Stimulated activated CD8-positive, alpha-beta memory T cell treated with anti-CD3 and anti-CD28 coated beads, Interleukin-12 subunit alpha, Interleukin-12 subunit beta, amount 100 ng/mL, for 24 hours (primary cell): ENCODE data around the gene MAPK8.

ENCODE experiments used
- DNase-seq: peaks from one replicate; pipeline ENCODE4 v3.0.0-alpha.2; 2020; ENCODE audit errors: extremely low read depth

The MAPK8 gene

DNA sequence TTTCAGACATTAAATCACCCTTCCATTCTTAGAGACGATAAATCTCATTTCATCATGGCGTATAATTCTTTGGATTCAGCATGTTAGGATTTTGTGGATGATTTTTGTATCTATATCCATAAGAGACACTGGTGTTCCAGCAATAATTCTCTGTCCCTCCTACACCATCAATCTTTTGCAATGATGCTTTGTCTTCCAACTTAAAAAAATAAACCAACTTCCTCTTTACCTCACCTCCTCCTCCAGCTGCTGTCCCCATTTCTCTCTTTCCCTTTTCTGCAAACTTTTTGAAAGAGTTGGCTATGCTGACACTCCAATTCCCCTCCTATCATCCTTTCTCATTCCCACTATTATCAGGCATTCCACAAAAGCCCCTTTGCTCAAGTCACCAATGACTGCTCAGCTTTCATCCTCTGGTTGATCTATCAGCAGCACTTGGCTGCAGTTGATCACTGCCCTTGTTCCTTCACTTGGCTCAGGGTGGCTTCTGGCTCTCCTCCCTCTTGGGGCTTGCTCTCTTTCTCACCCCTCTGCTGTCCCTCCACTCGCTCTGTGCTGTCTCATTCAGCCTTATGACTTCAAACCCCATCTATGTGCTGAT lies 168.4 kb downstream of the MAPK8 start:
- no peak for DNase-seq

DNA sequence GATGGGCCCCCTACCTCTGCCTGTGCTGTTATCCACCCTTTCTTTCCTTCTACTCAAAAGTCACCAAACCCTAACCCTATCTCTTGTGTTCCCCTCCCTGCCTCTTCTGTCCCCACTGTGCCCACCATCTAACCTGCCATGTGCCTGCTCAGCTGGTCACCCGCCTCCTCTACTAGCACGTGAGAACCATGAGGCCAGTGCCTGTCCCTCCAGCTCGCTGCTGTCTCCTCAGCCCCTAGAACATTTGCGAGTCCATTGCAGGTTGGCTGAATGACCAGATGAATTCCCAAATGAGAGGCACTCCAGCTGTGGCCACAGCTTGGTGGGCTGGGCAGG lies 169.4 kb downstream of the MAPK8 start:
- DNase-seq, result no peak

- DNase-seq, result no peak
These were observed 170.0 kb downstream of the MAPK8 start for GRCh38 chr10:48476279-48476982.

- no peak for DNase-seq
These were observed 170.7 kb downstream of the MAPK8 start for GRCh38 chr10:48477141-48477540.

DNA sequence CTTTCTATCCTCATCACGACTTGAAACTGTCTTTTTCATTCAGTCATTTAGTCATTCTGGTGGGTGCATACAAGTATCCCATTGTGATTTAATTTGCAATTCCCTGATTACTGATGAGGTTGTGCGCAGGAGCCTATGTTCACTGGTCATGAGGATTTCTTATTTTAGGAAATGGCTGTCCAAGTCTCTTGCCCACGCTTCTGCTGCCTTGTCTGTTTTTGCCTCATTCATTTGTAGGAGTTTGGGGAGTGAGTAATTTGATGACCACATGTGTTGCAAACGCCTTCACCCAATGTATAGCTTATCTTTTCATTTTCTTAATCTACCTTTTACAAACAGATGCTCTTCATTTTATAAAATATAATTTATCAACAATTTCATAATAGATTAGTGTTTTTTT lies 171.1 kb downstream of the MAPK8 start:
- DNase-seq, result no peak

DNA sequence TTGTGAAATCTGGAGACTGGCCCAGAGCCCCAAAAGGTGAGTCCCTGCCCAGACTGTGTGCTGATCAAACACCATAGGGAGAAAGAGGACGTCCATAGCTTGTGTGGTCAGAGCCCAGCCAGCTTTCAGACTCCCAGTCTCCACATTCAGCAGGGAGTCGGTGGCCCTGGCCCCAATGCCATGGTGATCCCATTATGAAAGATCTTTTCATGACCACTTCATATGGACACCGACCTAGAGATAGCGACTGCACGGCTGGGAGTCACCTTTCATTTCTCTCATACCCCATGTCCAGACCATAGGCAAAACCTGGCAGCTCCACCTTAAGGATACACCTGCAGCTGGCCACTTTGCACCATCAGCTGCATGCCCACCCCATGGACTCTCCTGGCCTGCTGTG lies 172.0 kb downstream of the MAPK8 start:
- no peak for DNase-seq

DNA sequence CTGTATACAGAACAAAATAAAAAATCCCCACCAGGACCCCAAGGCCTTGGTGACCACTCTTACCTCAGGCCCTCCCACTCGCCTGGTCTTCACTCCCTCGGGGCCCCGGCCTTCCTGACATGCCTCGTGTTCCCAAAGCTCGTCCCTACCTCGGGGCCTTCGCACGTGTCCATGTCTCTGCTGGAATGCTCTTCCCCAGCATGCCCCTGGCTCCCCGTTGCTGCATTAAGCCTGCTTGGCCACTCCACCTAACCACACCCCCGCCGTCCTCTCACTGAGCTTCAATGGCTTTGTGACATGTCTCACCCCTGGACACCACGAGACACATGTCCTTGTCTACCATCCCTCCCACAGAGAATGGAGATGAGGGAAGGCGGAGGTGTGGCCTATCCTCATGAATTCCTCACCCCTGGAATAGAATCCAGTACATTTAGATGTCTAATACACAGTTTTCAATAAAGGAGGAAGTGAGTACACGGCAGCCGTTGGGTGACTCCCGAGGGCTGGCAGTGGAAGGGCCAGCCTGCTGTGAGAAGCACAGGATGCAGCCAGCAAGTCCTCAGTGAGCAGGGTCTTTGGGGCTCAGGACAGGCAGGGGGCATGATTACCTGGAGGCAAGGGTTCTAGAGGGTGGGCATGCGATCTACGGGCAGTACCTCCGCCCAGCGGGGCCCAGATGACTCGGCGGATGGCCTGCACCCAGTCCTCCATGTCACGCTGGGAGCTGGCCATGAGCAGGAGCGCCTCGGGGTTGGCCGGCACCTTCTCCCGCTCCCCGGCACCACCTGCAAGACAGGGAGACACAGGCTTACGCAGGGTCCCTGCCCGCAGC lies 172.7 kb downstream of the MAPK8 start:
- no peak for DNase-seq

GRCh38 chr10:48480397-48481374 lies 174.2 kb downstream of the MAPK8 start:
- no peak for DNase-seq

GRCh38 chr10:48481385-48481784 lies 174.9 kb downstream of the MAPK8 start:
- no peak for DNase-seq

DNA sequence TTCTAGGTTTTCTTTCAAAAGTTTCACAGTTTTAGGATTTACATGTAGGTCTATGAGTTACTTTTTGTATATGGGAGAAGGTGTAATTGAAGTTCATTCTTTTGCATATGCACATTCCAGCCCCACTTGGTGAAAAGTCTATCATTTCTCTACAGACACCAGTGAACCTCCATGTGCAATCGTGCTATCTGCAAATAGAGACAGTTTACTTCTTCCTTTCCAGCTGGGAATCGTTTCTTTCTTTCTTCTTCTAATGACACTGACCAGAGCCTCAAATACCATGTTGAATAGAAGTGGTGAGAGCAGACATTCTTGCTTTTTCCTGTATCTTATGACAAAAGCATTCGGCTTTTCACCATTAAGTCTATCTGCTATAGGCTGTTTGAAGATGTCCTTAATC lies 175.7 kb downstream of the MAPK8 start:
- no peak for DNase-seq

DNA sequence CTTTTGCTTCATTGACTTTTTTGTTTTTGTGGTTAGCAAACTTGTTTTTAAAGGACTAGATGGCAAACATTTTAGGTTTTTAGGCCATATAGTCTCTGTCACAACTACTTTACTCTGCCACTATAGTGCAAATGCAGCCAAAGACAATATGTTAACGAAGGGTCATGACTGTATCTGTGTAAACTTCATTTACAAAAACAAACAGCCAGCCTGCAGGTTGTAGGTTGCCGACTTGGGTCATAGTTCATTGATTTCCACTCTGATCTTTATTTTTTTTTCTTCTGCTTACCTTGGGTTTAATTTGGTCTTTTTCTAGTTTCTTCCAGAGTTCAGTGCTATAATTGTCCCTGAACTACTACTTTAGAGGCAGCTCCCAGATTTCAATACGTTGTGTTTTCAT lies 178.4 kb downstream of the MAPK8 start:
- no peak for DNase-seq

DNA sequence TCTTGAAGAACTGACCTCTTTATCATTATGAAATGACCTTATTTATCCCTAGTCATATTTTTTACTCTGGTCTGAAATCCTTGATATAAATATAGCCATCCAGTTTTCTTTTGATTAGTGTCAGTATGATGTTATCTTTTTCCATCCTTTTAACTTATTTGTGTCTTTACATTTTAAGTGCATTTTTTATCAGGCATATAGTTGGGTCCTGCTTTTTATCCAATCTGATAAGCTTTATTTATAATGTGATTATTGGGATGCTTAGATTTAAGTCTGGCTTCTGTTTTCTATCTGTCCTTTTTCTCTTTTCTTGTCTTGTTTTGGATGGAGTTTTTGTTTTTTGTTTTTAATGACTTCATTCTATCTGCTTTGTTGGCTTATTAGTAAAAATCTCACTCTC lies 179.2 kb downstream of the MAPK8 start:
- no peak for DNase-seq

DNA sequence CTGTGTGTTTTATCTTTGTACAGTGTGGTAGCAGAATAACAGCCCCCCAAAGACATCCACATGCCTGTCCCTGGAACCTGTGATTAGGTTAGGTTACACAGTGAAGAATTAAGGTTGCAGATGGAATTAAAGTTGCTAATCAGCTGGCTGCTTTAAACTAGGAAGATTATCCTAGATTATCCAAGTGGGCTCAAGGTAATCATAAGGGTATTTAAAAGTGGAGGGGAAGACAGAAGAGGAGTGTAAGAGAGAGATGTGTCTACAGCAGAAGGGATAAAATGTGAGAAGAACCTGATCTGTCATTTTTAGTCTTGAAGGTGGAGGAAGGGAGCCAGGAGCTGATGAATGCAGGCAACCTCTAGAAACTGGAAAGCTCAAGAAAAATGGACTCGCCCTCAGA lies 180.8 kb downstream of the MAPK8 start:
- DNase-seq, result no peak
